HG03457 (cell line): ENCODE measurements around the gene CMTM1.
"Not testable (repeated sequence)": the region's sequence is repeated elsewhere in the genome, so short reads cannot be mapped to it uniquely, and the experiment has no call there.

ENCODE experiments used
- ATAC-seq: cut with Tn5 transposase; IDR thresholded peaks from one replicate; pipeline ENCODE4 v1.9.1; 2021; ENCODE audit warnings: moderate number of reproducible peaks; ENCODE audit not compliant: unreplicated experiment

CMTM1 gene

DNA sequence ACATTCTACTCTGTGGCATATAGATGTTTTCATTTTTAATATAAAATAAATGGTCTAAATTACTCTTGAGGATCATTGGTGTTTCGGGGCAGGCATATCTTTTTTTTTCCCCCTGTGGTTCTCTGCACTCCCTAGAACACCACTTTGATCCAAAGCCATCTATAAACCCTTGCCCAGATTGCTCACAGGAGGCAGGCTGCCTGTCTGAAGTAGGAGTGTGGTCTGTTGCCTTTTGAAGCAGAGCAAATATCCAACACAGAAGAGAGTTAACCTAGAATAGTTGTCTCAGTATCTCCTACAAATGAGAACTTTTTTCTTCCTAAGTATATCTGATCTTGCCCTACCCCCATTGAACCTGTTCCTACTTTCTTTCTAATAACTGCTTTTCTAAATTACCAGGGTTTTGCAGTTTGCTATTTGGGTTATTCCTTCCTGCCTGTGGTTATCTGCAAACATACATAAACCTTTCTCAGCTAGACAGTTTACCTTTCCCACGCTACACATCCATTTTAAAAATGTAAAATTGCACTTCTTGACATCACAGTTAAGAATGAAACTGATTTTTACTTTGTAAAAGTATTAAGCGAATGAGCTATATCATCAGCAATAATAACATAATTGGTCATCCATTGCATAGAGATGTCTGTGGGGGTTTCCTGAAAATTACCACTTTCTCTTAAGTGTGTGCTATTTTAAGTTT, 4.7 kb upstream of the CMTM1 start:
- ATAC-seq, result no peak

GRCh38 chr16:66562409-66562808, 3.8 kb upstream of the CMTM1 start:
- no peak for ATAC-seq

DNA sequence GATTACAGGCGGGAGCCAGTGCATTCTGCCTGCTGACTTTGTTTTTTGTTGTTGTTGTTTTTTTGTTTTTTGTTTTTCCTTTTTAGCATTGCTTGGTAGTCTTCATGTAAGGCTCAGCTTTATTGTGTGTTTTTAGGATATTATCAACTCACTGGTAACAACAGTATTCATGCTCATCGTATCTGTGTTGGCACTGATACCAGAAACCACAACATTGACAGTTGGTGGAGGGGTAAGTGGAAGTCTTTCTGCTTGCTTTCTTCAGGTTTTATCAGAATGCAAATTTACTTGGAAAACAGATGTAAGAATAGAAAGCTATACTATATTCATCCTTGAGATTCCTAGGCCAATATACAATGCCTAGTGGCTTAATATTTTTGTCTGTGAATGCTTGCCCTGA, 3.3 kb upstream of the CMTM1 start:
- no peak for ATAC-seq

- ATAC-seq, result no peak
These were observed 2.5 kb upstream of the CMTM1 start for GRCh38 chr16:66563574-66564334.

GRCh38 chr16:66567270-66567669, 1.0 kb downstream of the CMTM1 start:
- ATAC-seq, result not testable (repeated sequence)

GRCh38 chr16:66568355-66568754, 2.1 kb downstream of the CMTM1 start:
- ATAC-seq, result no peak

- ATAC-seq, result no peak
These were observed 2.9 kb downstream of the CMTM1 start for GRCh38 chr16:66569131-66569530.

DNA sequence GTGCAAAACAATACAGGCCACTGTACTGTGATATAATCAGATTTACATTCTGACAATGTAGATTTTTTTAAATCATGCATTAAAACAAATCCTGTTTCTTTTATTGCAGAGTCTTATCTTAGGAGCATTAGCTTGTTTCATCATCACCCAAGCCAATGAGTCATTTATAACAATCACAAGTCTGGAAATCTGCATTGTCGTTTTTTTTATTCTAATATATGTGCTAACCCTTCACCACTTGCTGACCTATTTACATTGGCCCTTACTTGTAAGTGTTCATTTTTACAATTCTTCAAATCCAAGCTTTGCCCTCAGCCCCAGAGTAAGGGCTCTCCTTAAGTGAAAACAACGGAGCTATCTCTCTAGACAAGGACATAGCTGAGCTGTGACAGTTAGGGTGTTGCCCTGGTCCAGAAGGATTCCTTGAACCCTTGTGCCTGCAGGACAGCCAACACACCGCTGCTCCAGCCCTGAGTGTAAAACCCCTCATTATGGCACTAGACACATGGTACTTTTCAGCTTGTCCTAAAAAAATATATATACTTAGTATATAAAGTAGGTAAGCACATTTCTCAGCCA, 3.7 kb downstream of the CMTM1 start:
- ATAC-seq, result no peak

DNA sequence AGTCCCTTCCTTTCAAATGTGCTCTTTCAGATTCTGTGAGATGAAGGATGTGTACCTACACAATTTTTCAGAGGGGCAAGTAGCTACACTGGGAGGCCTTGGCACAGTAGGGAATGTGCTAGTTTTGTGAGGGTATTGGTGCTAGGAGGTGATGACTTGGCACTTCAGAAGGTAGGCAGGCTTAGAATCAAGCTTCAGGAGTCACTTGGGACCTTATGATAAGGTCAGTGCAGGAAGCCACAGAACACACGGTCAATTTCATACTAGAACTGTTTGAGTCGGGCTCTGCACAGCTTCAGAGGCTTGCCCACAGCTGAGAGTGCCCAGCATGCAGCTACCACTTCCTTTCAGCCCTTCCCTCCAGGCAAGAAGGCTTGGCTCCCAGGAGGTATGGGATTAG, 6.1 kb downstream of the CMTM1 start:
- ATAC-seq, result no peak

- ATAC-seq, result no peak
These were observed 7.8 kb downstream of the CMTM1 start for GRCh38 chr16:66574081-66574480.

DNA sequence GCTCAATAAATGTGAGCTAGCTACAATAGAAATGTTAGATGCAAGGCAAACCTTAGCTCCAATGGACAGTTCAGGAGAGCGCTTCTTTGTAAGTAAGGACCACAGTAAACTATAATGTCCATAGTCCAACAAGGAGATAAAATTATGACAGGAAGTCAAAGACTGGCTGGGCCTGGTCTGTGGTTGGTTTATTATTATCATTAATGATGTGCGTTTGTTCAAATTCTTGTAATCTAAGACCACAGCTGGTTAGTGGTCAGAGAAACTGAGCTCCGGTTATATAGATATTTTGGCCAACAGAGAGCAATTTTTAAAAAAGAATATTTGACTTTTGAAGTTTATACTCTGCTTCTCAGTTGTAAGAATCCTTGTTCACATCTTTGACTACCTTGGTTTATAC, 8.3 kb downstream of the CMTM1 start:
- no peak for ATAC-seq

DNA sequence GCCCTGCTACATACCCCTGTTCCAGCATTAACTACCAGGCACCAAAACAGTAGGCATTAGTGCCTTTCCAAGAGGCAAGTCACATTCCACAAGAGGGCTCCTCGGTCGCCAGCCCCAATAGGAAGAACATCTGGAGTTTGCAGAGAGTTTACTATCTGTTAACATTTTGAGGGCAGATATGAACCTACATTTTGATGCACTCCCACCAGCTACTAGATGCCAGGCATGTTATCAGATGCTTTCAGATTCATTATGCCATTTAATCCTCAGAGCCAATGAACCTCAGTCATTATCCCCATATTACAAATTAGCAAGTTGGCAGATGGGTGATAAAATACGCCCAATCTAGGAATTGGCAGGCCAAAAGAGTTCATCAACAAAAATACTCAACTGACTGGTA, 8.8 kb downstream of the CMTM1 start:
- no peak for ATAC-seq

DNA sequence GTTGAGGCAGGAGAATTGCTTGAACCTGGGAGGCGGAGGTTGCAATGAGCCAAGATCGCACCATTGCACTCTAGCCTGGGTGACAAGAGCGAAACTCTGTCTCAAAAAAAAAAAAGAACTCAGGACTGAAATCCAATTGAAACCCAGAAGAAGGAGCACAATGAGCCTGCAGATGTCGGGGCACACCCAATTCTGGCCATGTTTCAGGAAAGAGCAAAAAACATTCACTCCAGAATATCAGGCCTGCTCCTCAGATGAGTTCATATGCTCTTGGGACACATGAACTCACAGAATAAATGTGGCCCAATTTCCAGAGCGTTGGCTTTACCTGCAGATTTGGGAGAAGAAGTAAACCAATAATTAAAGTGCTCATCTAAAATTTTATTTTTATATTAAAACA, 10.1 kb downstream of the CMTM1 start:
- ATAC-seq, result no peak

GRCh38 chr16:66578651-66579531, 12.7 kb downstream of the CMTM1 start, which contains the start of gene CMTM2:
Gene CMTM2 (plus strand): TSS chr16:66579463. CDS start chr16:66579608, 145 bp downstream.
- no peak for ATAC-seq

DNA sequence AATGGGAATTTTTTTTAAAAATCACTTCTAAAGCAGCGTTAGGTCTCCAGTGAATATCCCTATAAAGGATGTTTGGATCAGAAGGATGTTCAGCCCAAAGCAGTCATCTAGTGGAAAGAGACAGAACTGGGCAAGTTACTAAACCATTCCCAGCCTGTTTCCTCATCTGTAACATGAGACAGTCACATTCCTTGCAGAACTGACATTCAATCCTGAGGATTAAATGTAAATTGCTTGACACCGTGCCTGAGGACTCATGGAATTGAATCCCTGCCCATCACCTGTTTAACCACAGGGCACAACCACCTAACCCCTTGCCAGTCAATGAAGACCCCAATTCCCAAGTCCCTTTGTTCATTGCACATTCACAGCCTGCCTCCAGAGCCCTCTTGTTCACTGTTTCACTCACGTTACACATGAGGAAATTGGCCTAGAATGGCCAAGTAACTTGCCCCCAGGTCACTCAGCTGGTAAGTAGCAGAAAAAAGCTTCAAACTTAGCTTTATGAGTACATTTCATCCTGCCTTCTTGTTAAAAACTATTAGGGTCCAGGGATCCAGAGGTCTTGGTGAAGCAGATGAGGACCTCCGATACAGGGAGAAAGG, 14.5 kb downstream of the CMTM1 start:
- ATAC-seq, result no peak

GRCh38 chr16:66581246-66581952, 15.2 kb downstream of the CMTM1 start:
- ATAC-seq, result no peak

- no peak for ATAC-seq
These were observed 19.4 kb downstream of the CMTM1 start for GRCh38 chr16:66585481-66586239.

DNA sequence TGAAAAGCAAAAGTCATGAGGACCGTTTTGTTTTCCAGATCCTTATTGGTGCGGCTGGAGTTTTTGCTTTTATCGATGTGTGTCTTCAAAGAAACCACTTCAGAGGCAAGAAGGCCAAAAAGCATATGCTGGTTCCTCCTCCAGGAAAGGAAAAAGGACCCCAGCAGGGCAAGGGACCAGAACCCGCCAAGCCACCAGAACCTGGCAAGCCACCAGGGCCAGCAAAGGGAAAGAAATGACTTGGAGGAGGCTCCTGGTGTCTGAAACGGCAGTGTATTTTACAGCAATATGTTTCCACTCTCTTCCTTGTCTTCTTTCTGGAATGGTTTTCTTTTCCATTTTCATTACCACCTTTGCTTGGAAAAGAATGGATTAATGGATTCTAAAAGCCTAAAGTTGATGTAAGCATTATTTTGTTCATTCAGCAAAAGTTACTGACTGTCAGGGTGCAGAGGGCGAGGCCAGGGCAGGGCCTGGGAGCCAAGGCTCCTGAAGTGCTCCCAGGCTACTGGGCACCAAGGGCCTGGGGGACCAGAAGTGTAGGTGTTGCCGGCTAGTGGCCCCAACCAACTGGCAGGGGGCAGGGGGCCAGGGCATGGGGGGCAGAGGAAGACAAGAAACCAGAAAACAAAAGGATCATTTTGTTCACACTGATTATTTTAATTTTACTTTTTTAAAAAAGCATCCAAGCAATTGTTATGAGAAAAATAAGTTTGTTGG, 21.8 kb downstream of the CMTM1 start:
- ATAC-seq, result no peak
